Measurements from ENCODE around the gene UGT1A9. TPM values are rescaled to one million over a fixed set of nuclear protein-coding genes. Genes with fewer than 3 reads are reported as not detected.
"Not testable (repeated sequence)": the region's sequence is repeated elsewhere in the genome, so short reads cannot be mapped to it uniquely, and the experiment has no call there.

The UGT1A9 gene
- polyA plus RNA-seq, 1 donor from 2014 or later, result not detected

DNA sequence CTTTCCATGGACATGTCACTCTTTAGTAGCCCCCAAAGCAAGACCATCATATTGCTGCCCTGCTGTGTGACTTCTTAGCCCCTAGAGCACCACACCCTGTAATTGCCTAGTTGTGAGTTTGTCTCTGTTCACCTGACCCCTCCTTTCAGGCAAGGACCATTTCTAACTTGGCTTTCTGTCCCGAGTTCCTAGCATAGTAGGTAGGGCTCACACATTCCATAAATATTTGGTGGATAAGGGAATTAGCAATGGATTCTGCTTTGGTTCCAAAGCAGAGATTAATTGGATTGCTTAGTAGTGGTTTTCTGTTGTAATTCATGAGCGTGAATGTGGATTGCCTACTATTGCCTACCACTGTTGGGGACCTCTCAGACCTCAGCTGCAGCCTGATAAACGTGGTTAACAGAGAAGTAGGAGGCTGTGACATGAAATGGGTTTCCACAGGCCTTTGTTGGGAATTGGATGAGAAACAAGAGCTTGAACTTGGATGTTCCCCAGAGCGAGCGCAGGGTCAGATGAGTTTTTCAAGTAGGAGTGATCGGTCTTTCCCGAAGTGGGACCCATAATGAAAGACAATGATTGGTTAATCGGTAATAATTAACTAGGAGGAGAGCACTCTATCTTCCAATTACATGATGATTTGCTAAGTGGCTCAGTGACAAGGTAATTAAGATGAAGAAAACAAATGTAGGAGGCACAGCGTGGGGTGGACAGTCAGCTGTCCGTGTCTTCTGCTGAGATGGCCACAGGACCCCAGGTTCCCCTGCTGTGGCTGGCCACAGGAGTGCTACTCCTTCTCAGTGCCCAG, 75.0 kb downstream of the UGT1A9 start:
- Histone ChIP-seq H3K9me2 (ENCODE audit: insufficient read depth, low read length) (no peaks in the 10 kb centered on the region), H3K4me3 (ENCODE audit: low read length) (no peak overlapping the region), H3K27me3 (ENCODE audit: insufficient read depth, low read depth, low read length) (no peaks in the 10 kb centered on the region), H4K20me1 (ENCODE audit: insufficient read depth) (no peaks in the 10 kb centered on the region), H3F3A (ENCODE audit: insufficient read depth, low read length, poor library complexity, severe bottlenecking) (no peaks in the 10 kb centered on the region), H3K4me2 (ENCODE audit: low read length) (no peak overlapping the region), H2AFZ (ENCODE audit: low read depth, low read length) (no peak overlapping the region), H3K36me3 (ENCODE audit: insufficient read depth, low read length) (no peaks in the 10 kb centered on the region), H3K27ac (ENCODE audit: low read length) (no peak overlapping the region), H3K9ac (ENCODE audit: low read length) (no peak overlapping the region), H3K9me3 (ENCODE audit: low read length) (no peaks in the 10 kb centered on the region), H3K79me2 (replicated peaks; ENCODE audit: insufficient read depth, low read length) (no peaks in the 10 kb centered on the region)
- TF ChIP-seq EP300 (conservative IDR thresholded peaks at IDR 0.05; ENCODE audit: poor library complexity, severe bottlenecking) (no peak), TAF1 (IDR thresholded peaks at IDR 0.05; ENCODE audit: low read depth) (no peak)

DNA sequence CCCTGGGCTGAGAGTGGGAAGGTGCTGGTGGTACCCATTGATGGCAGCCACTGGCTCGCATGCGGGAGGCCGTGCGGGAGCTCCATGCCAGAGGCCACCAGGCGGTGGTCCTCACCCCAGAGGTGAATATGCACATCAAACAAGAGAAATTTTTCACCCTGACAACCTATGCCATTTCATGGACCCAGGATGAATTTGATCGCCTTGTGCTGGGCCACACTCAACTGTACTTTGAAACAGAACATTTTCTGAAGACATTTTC, 75.5 kb downstream of the UGT1A9 start:
- no peaks in the 10 kb centered on the region for H3K9me3 ChIP-seq (ENCODE audit: low read length)
- no peaks in the 10 kb centered on the region for H3K36me3 ChIP-seq (ENCODE audit: insufficient read depth, low read length)
- H3K79me2 ChIP-seq (replicated peaks; ENCODE audit: insufficient read depth, low read length), result no peaks in the 10 kb centered on the region
- no peak overlapping the region for H2AFZ ChIP-seq (ENCODE audit: low read depth, low read length)
- no peaks in the 10 kb centered on the region for H3K27me3 ChIP-seq (ENCODE audit: insufficient read depth, low read depth, low read length)
- no peak overlapping the region for H3K4me2 ChIP-seq (ENCODE audit: low read length)
- no peak for TF ChIP-seq EZH2 (IDR thresholded peaks at IDR 0.05; ENCODE audit: borderline replicate concordance, insufficient read depth, low read length, poor library complexity, severe bottlenecking)
- TF ChIP-seq, protein P1, sequence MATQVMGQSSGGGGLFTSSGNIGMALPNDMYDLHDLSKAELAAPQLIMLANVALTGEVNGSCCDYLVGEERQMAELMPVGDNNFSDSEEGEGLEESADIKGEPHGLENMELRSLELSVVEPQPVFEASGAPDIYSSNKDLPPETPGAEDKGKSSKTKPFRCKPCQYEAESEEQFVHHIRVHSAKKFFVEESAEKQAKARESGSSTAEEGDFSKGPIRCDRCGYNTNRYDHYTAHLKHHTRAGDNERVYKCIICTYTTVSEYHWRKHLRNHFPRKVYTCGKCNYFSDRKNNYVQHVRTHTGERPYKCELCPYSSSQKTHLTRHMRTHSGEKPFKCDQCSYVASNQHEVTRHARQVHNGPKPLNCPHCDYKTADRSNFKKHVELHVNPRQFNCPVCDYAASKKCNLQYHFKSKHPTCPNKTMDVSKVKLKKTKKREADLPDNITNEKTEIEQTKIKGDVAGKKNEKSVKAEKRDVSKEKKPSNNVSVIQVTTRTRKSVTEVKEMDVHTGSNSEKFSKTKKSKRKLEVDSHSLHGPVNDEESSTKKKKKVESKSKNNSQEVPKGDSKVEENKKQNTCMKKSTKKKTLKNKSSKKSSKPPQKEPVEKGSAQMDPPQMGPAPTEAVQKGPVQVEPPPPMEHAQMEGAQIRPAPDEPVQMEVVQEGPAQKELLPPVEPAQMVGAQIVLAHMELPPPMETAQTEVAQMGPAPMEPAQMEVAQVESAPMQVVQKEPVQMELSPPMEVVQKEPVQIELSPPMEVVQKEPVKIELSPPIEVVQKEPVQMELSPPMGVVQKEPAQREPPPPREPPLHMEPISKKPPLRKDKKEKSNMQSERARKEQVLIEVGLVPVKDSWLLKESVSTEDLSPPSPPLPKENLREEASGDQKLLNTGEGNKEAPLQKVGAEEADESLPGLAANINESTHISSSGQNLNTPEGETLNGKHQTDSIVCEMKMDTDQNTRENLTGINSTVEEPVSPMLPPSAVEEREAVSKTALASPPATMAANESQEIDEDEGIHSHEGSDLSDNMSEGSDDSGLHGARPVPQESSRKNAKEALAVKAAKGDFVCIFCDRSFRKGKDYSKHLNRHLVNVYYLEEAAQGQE (IDR thresholded peaks at IDR 0.05; ENCODE audit: borderline replicate concordance), result no peak
- TF ChIP-seq TAF1 (IDR thresholded peaks at IDR 0.05; ENCODE audit: low read depth), result no peak
- no peak for TF ChIP-seq MXI1 (conservative IDR thresholded peaks at IDR 0.05; ENCODE audit: poor library complexity, severe bottlenecking)
- TF ChIP-seq RAD21 (conservative IDR thresholded peaks at IDR 0.05), result no peak
- TF ChIP-seq SMC3 (conservative IDR thresholded peaks at IDR 0.05; ENCODE audit: poor library complexity), result no peak
- TF ChIP-seq, protein P2, sequence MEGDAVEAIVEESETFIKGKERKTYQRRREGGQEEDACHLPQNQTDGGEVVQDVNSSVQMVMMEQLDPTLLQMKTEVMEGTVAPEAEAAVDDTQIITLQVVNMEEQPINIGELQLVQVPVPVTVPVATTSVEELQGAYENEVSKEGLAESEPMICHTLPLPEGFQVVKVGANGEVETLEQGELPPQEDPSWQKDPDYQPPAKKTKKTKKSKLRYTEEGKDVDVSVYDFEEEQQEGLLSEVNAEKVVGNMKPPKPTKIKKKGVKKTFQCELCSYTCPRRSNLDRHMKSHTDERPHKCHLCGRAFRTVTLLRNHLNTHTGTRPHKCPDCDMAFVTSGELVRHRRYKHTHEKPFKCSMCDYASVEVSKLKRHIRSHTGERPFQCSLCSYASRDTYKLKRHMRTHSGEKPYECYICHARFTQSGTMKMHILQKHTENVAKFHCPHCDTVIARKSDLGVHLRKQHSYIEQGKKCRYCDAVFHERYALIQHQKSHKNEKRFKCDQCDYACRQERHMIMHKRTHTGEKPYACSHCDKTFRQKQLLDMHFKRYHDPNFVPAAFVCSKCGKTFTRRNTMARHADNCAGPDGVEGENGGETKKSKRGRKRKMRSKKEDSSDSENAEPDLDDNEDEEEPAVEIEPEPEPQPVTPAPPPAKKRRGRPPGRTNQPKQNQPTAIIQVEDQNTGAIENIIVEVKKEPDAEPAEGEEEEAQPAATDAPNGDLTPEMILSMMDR (IDR thresholded peaks at IDR 0.05; ENCODE audit: poor library complexity, severe bottlenecking), result no peak
- no peak for TF ChIP-seq POLR2AphosphoS5 (IDR thresholded peaks at IDR 0.05)
- no peak for TF ChIP-seq EP300 (conservative IDR thresholded peaks at IDR 0.05; ENCODE audit: poor library complexity, severe bottlenecking)
- H3K27ac ChIP-seq (ENCODE audit: low read length), result no peak overlapping the region
- H4K20me1 ChIP-seq (ENCODE audit: insufficient read depth), result no peaks in the 10 kb centered on the region
- H3K9me2 ChIP-seq (ENCODE audit: insufficient read depth, low read length), result no peaks in the 10 kb centered on the region
- no peak overlapping the region for H3K9ac ChIP-seq (ENCODE audit: low read length)
- no peak overlapping the region for H3K4me3 ChIP-seq (ENCODE audit: low read length)
- H3F3A ChIP-seq (ENCODE audit: insufficient read depth, low read length, poor library complexity, severe bottlenecking), result no peaks in the 10 kb centered on the region

DNA sequence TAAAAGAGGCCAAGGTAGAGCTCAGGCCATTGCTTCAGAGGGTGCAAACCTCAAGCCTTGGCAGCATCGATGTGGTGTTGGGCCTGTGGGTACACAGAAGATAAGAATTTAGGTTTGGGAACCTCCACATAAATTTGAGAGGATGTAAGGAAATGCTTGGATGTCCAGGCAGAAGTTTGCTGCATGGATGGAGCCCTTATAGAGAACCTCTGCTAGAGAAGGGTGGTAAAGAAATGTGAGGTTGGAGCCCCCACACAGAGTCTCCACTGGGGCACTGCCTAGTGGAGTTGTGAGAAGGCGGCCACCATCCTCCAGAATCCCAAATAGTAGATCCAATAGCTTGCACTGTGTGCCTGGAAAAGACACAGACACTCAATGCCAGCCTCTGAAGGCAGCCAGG, 79.0 kb downstream of the UGT1A9 start:
- not testable (repeated sequence) for H4K20me1 ChIP-seq (ENCODE audit: insufficient read depth); H3K9me3 ChIP-seq (ENCODE audit: low read length); H3K4me3 ChIP-seq (ENCODE audit: low read length); H3K4me2 ChIP-seq (ENCODE audit: low read length); H3F3A ChIP-seq (ENCODE audit: insufficient read depth, low read length, poor library complexity, severe bottlenecking); H3K27ac ChIP-seq (ENCODE audit: low read length); H3K9ac ChIP-seq (ENCODE audit: low read length); H3K79me2 ChIP-seq (replicated peaks; ENCODE audit: insufficient read depth, low read length); H3K27me3 ChIP-seq (ENCODE audit: insufficient read depth, low read depth, low read length); H3K9me2 ChIP-seq (ENCODE audit: insufficient read depth, low read length); H3K36me3 ChIP-seq (ENCODE audit: insufficient read depth, low read length); H2AFZ ChIP-seq (ENCODE audit: low read depth, low read length)

DNA sequence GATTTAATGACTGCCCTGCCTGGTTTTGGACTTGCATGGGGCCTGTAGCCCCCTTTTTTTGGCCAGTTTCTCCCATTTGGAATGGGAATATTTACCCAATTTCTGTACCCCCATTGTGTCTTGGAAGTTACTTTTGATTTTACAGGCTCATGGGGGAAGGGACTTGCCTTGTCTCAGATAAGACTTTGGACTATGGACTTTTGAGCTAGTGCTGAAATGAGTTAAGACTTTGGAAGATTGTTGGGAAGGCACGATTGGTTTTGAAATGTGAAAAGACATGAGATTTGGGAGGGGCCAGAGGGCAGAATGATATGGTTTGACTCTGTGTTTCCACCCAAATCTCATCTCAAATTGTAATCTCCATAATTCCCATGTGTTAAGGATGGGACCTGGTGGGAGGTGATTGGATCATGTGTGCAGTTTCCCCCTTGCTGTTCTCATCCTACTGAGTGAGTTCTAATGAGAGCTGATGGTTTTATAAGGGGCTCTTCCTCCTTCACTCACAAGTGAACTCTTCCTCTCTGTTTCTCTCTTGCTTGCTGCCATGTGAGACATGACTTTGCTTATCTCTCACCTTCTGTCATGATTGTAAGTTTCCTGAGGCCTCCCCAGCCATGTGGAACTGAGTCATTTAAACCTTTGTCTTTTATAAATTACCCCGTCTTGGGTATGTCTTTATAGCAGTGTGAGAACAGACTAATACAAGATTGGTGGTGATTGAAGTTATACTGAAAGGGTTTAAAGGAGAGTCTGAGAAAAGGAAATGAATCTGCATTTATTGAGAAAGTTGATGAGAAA, 79.7 kb downstream of the UGT1A9 start:
- not testable (repeated sequence) for H3F3A ChIP-seq (ENCODE audit: insufficient read depth, low read length, poor library complexity, severe bottlenecking); H3K79me2 ChIP-seq (replicated peaks; ENCODE audit: insufficient read depth, low read length); H3K9me2 ChIP-seq (ENCODE audit: insufficient read depth, low read length); H3K27me3 ChIP-seq (ENCODE audit: insufficient read depth, low read depth, low read length); H2AFZ ChIP-seq (ENCODE audit: low read depth, low read length); H3K36me3 ChIP-seq (ENCODE audit: insufficient read depth, low read length); H3K4me3 ChIP-seq (ENCODE audit: low read length); H3K27ac ChIP-seq (ENCODE audit: low read length); H4K20me1 ChIP-seq (ENCODE audit: insufficient read depth); H3K9me3 ChIP-seq (ENCODE audit: low read length); H3K4me2 ChIP-seq (ENCODE audit: low read length); H3K9ac ChIP-seq (ENCODE audit: low read length)

Measured in neural cell (in vitro differentiated cells).